ENCODE measurements around the gene TSPEAR.

Gene TSPEAR

GRCh38 chr21:44756423-44757185, 45.2 kb upstream of the TSPEAR start:
- POLR2A ChIA-PET (ENCODE audit: low non-redundant PET), result no interaction called here
- CTCF ChIA-PET, result no interaction called here
- DNase-seq (ENCODE audit: low spot score), result no peak
- H3K27ac ChIP-seq, result no peak overlapping the region
- TF ChIP-seq CTCF (conservative IDR thresholded peaks at IDR 0.05; ENCODE audit: low read depth), result no peak

- no peak for TF ChIP-seq CTCF (conservative IDR thresholded peaks at IDR 0.05; ENCODE audit: low read depth)
- ChIA-PET CTCF (no interaction called here), POLR2A (ENCODE audit: low non-redundant PET) (no interaction called here)
These were observed 43.9 kb upstream of the TSPEAR start for GRCh38 chr21:44755227-44755626.

GRCh38 chr21:44753357-44753756, 42.0 kb upstream of the TSPEAR start:
- no peak for DNase-seq (ENCODE audit: low spot score)
- ChIA-PET CTCF (interaction anchor here (0.8 to 1.1 kb wide), 6 partner anchors 8 to 243 kb away, joined by 3 to 5 read pairs (median 3); partner anchors contain the start of gene UBE2G2), POLR2A (ENCODE audit: low non-redundant PET) (no interaction called here)
- peak overlapping the region; percentile 67 for H3K27ac ChIP-seq
- TF ChIP-seq CTCF (conservative IDR thresholded peaks at IDR 0.05; ENCODE audit: low read depth), result no peak

More at GRCh38 chr21:44755227-44755626, 43.9 kb upstream of the TSPEAR start:
- no peak overlapping the region for H3K27ac ChIP-seq
- no peak for DNase-seq (ENCODE audit: low spot score)

- CTCF ChIA-PET, result interaction anchor here (0.6 to 1.1 kb wide), 8 partner anchors 8 to 388 kb away, joined by 3 to 6 read pairs (median 3); partner anchors contain the start of genes KRTAP10-10 and UBE2G2
- POLR2A ChIA-PET (ENCODE audit: low non-redundant PET), result no interaction called here
- DNase-seq (ENCODE audit: low spot score), result peak; percentile 93
These were observed 41.4 kb upstream of the TSPEAR start for GRCh38 chr21:44752671-44753235.

GRCh38 chr21:44751799-44752636, 40.6 kb upstream of the TSPEAR start:
- H3K27ac ChIP-seq, result peak overlapping the region; percentile 67
- ChIA-PET POLR2A (ENCODE audit: low non-redundant PET) (no interaction called here), CTCF (interaction anchor here (0.6 to 1.1 kb wide), 4 partner anchors 41 to 387 kb away, joined by 3 to 6 read pairs (median 4); partner anchors contain the start of gene KRTAP10-10)
- TF ChIP-seq CTCF (conservative IDR thresholded peaks at IDR 0.05; ENCODE audit: low read depth), result no peak
- no peak for DNase-seq (ENCODE audit: low spot score)

More at GRCh38 chr21:44752671-44753235, 41.4 kb upstream of the TSPEAR start:
- peak; percentile 49 for TF ChIP-seq CTCF (conservative IDR thresholded peaks at IDR 0.05; ENCODE audit: low read depth)
- H3K27ac ChIP-seq, result peak overlapping the region; percentile 67

- ChIA-PET CTCF (interaction anchor here (1.1 kb wide), 1 partner anchor 42 kb away, joined by 3 read pairs; no protein-coding TSS in a partner anchor), POLR2A (ENCODE audit: low non-redundant PET) (no interaction called here)
- DNase-seq (ENCODE audit: low spot score), result no peak
- TF ChIP-seq CTCF (conservative IDR thresholded peaks at IDR 0.05; ENCODE audit: low read depth), result no peak
- H3K27ac ChIP-seq, result no peak overlapping the region
These were observed 39.9 kb upstream of the TSPEAR start for GRCh38 chr21:44751186-44751798.
